Heart right ventricle (tissue), 16 donors: ENCODE measurements around the gene EPHA8. TPM values are rescaled to one million over a fixed set of nuclear protein-coding genes. Genes with fewer than 3 reads are reported as not detected.

Source experiments
- ATAC-seq, 8 donors: fragments of 200-7000 bp; cut with Tn5 transposase; one replicate each; pipeline ENCODE4 v1.9.1; 2020; ENCODE audit warnings: mild to moderate bottlenecking in 8 of 8, moderate library complexity in 8 of 8, moderate number of reproducible peaks in 1 of 8
- DNase-seq, 2 donors: peaks; one replicate each; pipeline ENCODE4 v3.0.0-alpha.2; 2020
- H3K27ac ChIP-seq, 10 donors: fragments of 200-600 bp; sonication (generic) in 2 of 10; one replicate each; pipeline versions ENCODE4 v1.5.0 to v1.8.0; 2020 to 2022; ENCODE audit warnings: mild to moderate bottlenecking in 3 of 10
- H3K27me3 ChIP-seq, 7 donors: fragments of 200-600 bp; one replicate each; pipeline ENCODE4 v1.8.0; 2021 to 2022; ENCODE audit warnings: mild to moderate bottlenecking in 2 of 7
- H3K36me3 ChIP-seq, 9 donors: fragments of 200-600 bp; sonication (generic) in 1 of 9; one replicate each; pipeline versions ENCODE4 v1.5.0 to v1.8.0; 2020 to 2022; ENCODE audit warnings: mild to moderate bottlenecking in 2 of 9
- H3K4me1 ChIP-seq, 9 donors: fragments of 200-600 bp; sonication (generic) in 1 of 9; one replicate each; pipeline versions ENCODE4 v1.5.0 to v1.8.0; 2020 to 2022; ENCODE audit warnings: mild to moderate bottlenecking in 4 of 9
- H3K4me3 ChIP-seq, 10 donors: fragments of 200-600 bp; sonication (generic) in 2 of 10; one replicate each; pipeline versions ENCODE4 v1.5.0 to v1.8.0; 2020 to 2022; ENCODE audit warnings: mild to moderate bottlenecking in 7 of 10, moderate library complexity in 2 of 10
- H3K9me3 ChIP-seq, 11 donors: fragments of 200-600 bp in 10 of 11; sonication (generic) in 2 of 11; one replicate each; pipeline versions ENCODE4 v1.5.0 to v1.8.0; 2013 to 2022; ENCODE audit warnings: mild to moderate bottlenecking in 2 of 11, control low read depth in 1 of 11, moderate library complexity in 1 of 11
- CTCF ChIP-seq, 9 donors: fragments of 200-600 bp; sonication (generic) in 2 of 9; IDR thresholded peaks; one replicate each; pipeline versions ENCODE4 v1.5.0 to v1.8.0; 2021 to 2022; ENCODE audit warnings: antibody characterized with exemption in 9 of 9, mild to moderate bottlenecking in 5 of 9, moderate library complexity in 1 of 9
- WGBS, 2 donors: extraction: QIAGEN DNeasy Blood & Tissue Kit; methylation state at CpG; one replicate each; pipeline ENCODE4 v1.1.7; 2013; ENCODE audit warnings: inconsistent platforms in 1 of 2; 5-methylcytosine and 5-hydroxymethylcytosine counted together
- intact Hi-C, 10 donors: fragments of 100-400 bp; cut with DNase I; formaldehyde crosslinking; loops; one replicate each; pipeline versions ENCODE4 v1.11.1 to v1.14.2; 2022
- polyA plus RNA-seq, 2 donors: library from polyadenylated mRNA; stranded (reverse); fragments of 200-250 nt; gene quantifications; one replicate each; pipeline ENCODE4 v1.2.3, GENCODE V29; 2013
- total RNA-seq, 10 donors: library from RNA; stranded (reverse); fragmentation: NEBNext Ultra II Directional in 3 of 10; extraction: Animal tissue kit (Norgen Biotek cat#: 25700) in 3 of 10; gene quantifications; one replicate each; pipeline versions ENCODE4 v1.2.1 to v1.2.4, GENCODE V29; 2021 to 2023
- donor health status: Arrhythmogenic right ventricular cardiomyopathy.
- donor health status: ischemic (EF 13 %, LVEDD 7.1; RV severe dilation, severe dysfunction).
- donor health status: healthy with polysubstance abuse.
- donor health status: DM: no; HTN: yes; CAD: no.
- donor health status: DM: no; HTN: no; CAD: no.
- donor health status: ischemic (EF 25% LVEDD 6.9; RV normal size, moderate dysfunction).
- donor health status: ischemic (EF 25% LVEDD 5.7; RV mildly dilated, moderate dysfunction).
- donor health status: healthy.
- donor health status: DM: yes; HTN: yes; CAD: no.
- donor health status: Ischemic cardiomyopathy.
- donor health status: ischemic (EF 35%, LVEDD 5.7; RV mildly dilated, moderate dysfunction).
- donor health status: nonischemic (EF 11% LVEDD 7.7; RV severe dilation, severe dysfunction).
- donor health status: DM: yes; HTN: yes; CAD: no.
- donor health status: PGD.
- donor health status: ischemic (EF 29% LVEDD 5.4; RV normal size, mild dysfunction).
- donor health status: nonischemic (EF 23%, LVEDD 6.1; RV moderate dilation, normal function).

The EPHA8 gene
- total and polyA plus RNA-seq, 12 donors, result 0.12 to 0.30 TPM; not detected in 10

DNA sequence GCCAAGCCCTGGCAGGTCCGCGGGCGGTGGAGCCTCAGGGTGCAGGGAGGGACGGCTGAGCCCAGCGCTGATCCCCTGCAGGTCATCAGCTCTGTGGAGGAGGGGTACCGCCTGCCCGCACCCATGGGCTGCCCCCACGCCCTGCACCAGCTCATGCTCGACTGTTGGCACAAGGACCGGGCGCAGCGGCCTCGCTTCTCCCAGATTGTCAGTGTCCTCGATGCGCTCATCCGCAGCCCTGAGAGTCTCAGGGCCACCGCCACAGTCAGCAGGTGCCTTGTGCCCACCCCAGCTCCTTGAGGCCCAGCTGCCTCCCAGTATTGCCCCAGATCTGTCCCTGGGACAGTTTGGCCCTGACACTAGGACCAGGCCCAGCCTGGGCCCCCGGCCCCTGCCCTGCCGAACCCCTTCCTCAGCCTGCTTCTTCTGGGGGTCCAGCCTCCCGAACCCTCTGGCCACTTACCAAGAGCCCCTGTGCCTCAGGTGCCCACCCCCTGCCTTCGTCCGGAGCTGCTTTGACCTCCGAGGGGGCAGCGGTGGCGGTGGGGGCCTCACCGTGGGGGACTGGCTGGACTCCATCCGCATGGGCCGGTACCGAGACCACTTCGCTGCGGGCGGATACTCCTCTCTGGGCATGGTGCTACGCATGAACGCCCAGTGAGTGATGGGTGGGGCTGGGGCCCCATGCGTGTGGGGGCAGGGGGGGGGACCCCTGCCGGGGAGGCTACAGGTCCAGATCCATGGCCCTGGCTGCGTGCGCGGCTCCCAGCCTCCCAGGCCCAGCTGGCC, 37.7 kb downstream of the EPHA8 start:
- intact Hi-C loops, result no loop called here
- WGBS, 2 donors, result 83 to 85% methylated on average over 38 to 39 of the region's 39 CpGs
- no peak overlapping the region for H3K4me3 ChIP-seq
- no peak for DNase-seq
- H3K36me3 ChIP-seq, result no peaks in the 10 kb centered on the region
- H3K27ac ChIP-seq, result no peak overlapping the region
- H3K4me1 ChIP-seq, result no peaks in the 10 kb centered on the region
- TF ChIP-seq CTCF (IDR thresholded peaks at IDR 0.05), result no peak
- H3K9me3 ChIP-seq, result no peaks in the 10 kb centered on the region
- H3K27me3 ChIP-seq, result peaks cover 0 to 82% (median 51%) of the 10 kb centered on the region in 7 donors
- peak in 1 of 8 donors; percentile 42 for ATAC-seq

DNA sequence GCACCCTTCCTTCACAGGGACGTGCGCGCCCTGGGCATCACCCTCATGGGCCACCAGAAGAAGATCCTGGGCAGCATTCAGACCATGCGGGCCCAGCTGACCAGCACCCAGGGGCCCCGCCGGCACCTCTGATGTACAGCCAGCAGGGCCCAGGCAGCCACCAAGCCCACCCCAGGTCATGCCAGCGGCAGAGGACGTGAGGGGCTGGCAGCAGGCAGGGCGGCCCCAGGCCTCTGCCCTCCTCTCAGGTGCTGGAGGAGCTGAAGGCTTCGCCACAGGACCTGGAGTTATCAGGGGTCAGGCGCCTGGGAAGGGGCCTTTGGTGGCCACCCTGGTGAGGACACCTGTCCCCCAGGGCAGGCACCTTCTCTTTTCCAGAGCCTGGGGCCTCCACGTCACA, 38.3 kb downstream of the EPHA8 start:
- Histone ChIP-seq H3K36me3 (no peaks in the 10 kb centered on the region), H3K4me1 (no peaks in the 10 kb centered on the region), H3K27ac (no peak overlapping the region), H3K4me3 (no peak overlapping the region), H3K27me3 (peaks cover 0 to 86% (median 51%) of the 10 kb centered on the region in 7 donors), H3K9me3 (no peaks in the 10 kb centered on the region)
- DNase-seq (no peak), ATAC-seq (peak in 1 of 8 donors; percentile 25)
- TF ChIP-seq CTCF (IDR thresholded peaks at IDR 0.05), result no peak
- intact Hi-C loops, result no loop called here
- 83 to 87% methylated on average over 12 of the region's 12 CpGs for WGBS, 2 donors

DNA sequence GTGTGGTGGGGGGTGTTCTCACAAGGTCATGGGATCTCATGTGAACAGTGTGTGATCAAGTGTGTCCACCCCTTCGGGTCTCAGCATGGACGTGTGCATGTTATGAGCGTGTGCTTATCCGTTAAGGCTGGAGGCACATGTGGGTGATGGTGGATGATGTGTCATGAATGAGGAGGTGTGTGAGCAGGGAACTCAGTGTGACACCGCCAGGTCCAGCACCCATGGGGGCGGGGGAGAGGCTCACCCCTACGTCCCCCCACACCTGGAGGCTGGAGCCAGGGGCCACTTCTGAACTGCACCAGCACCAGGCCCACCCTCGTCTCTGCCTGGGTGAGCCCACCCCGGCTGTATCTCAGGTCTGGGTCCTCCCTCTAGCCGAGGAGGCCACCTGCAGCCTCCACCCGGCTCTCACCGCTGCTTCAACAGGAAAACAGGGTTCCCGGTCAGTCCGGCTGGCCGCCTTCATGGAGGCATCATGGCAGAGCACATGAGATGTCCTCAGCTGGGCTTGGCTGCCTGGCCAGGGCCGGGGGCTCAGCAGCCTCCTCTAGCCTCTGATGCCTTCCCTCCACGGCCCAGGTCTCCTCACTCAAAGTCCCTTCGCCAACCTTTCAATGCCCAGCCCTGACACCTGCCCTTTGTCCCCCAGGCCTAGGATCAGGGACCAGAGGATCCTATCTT, 38.9 kb downstream of the EPHA8 start:
- 83 to 84% methylated on average over 18 of the region's 18 CpGs for WGBS, 2 donors
- TF ChIP-seq CTCF (IDR thresholded peaks at IDR 0.05), result no peak
- H3K36me3 ChIP-seq, result no peaks in the 10 kb centered on the region
- no peak overlapping the region for H3K27ac ChIP-seq
- peaks cover 0 to 92% (median 52%) of the 10 kb centered on the region in 7 donors for H3K27me3 ChIP-seq
- no peak for ATAC-seq
- no peak for DNase-seq
- intact Hi-C loops, result no loop called here
- no peaks in the 10 kb centered on the region for H3K4me1 ChIP-seq
- no peaks in the 10 kb centered on the region for H3K9me3 ChIP-seq
- no peak overlapping the region for H3K4me3 ChIP-seq

GRCh38 chr1:22606161-22606560, 42.9 kb downstream of the EPHA8 start:
- Histone ChIP-seq H3K27me3 (peaks cover 0 to 96% (median 76%) of the 10 kb centered on the region in 7 donors), H3K36me3 (no peaks in the 10 kb centered on the region), H3K4me3 (no peak overlapping the region), H3K27ac (no peak overlapping the region), H3K9me3 (no peaks in the 10 kb centered on the region), H3K4me1 (no peaks in the 10 kb centered on the region)
- DNase-seq (no peak), ATAC-seq (no peak)
- WGBS, 2 donors, result 54 to 59% methylated on average over 4 of the region's 4 CpGs
- intact Hi-C loops, result no loop called here
- no peak for TF ChIP-seq CTCF (IDR thresholded peaks at IDR 0.05)
